ENCODE measurements around the gene EXOC6B.

EXOC6B gene

GRCh38 chr2:72722492-72723070 is 103.3 kb downstream of the EXOC6B start:
- WGBS, 2 donors (ENCODE audit: extremely low coverage in 2 of 2, insufficient read length in 2 of 2, insufficient replicate concordance in 1 of 2) = no CpG with 5 or more reads among the region's 3 CpGs
- Histone ChIP-seq H4K91ac (ENCODE audit: low read depth, low read length, poor library complexity) (no peak overlapping the region), H3K27me3 (ENCODE audit: control insufficient read depth in 3 of 3, insufficient read depth in 3 of 3, low read depth in 1 of 3, low read length in 3 of 3) (no peaks in the 10 kb centered on the region), H3K18ac (ENCODE audit: low read length) (no peak overlapping the region), H3K4me2 (ENCODE audit: insufficient read depth, low read length, poor library complexity, severe bottlenecking) (no peak overlapping the region), H4K8ac (ENCODE audit: low read depth, low read length) (no peak overlapping the region), H2AFZ (ENCODE audit: low read length) (no peak overlapping the region), H2AK5ac (ENCODE audit: low read depth, low read length) (no peak overlapping the region), H2BK5ac (ENCODE audit: low read length) (no peak overlapping the region), H3K23ac (ENCODE audit: low read depth, low read length, poor library complexity) (no peak overlapping the region), H3K4me3 (ENCODE audit: low read length in 2 of 2) (no peak overlapping the region), H2BK15ac (ENCODE audit: low read length) (no peak overlapping the region), H2BK120ac (ENCODE audit: low read depth, low read length) (no peak overlapping the region), H2BK12ac (ENCODE audit: low read length) (no peak overlapping the region), H3K4ac (ENCODE audit: low read length) (no peak overlapping the region), H3K9me3 (replicated peaks in 1 of 2; ENCODE audit: control insufficient read depth in 2 of 2, insufficient read depth in 1 of 2, low read depth in 1 of 2, low read length in 2 of 2) (no peaks in the 10 kb centered on the region), H3K36me3 (replicated peaks in 1 of 2; ENCODE audit: control insufficient read depth in 2 of 2, insufficient read depth in 2 of 2, low read length in 2 of 2) (peaks cover 0 to 6% of the 10 kb centered on the region in 2 donors), H3K79me1 (ENCODE audit: low read depth, low read length) (no peaks in the 10 kb centered on the region), H3K4me1 (ENCODE audit: control insufficient read depth in 2 of 2, insufficient read depth in 1 of 2, low read depth in 1 of 2, low read length in 2 of 2) (peaks cover 2 to 3% of the 10 kb centered on the region in 2 donors), H3K27ac (replicated peaks; ENCODE audit: low read length) (no peak overlapping the region), H3K9ac (ENCODE audit: low read depth, low read length, poor library complexity) (no peak overlapping the region), H3K14ac (ENCODE audit: low read length) (no peak overlapping the region)
- DNase-seq (ENCODE audit: low spot score) = no peak

DNA sequence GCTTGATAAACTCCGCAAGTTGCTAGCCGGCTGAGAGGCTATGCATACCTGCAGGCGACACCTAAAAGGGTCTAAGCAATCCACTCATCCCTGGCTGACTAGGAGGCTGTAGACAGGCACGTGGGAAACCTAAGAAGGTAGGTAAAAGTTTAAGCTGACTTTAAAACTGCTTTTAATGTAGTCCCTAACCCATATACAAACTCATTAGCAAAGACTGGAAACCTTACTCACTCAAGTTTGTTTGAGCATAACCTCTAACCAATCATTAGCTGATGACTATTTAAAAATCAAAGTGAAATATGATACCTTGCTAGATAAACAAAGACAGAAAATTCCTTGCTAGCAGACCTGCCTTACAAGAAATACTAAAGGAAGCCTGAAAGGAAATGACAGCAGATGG is 106.4 kb downstream of the EXOC6B start:
- Histone ChIP-seq H2BK5ac (ENCODE audit: low read length) (no peak overlapping the region), H3K4me3 (ENCODE audit: low read length in 2 of 2) (no peak overlapping the region), H3K4me2 (ENCODE audit: insufficient read depth, low read length, poor library complexity, severe bottlenecking) (no peak overlapping the region), H4K8ac (ENCODE audit: low read depth, low read length) (no peak overlapping the region), H2BK15ac (ENCODE audit: low read length) (no peak overlapping the region), H3K14ac (ENCODE audit: low read length) (no peak overlapping the region), H3K9ac (ENCODE audit: low read depth, low read length, poor library complexity) (no peak overlapping the region), H2AFZ (ENCODE audit: low read length) (no peak overlapping the region), H3K18ac (ENCODE audit: low read length) (no peak overlapping the region), H2BK12ac (ENCODE audit: low read length) (no peak overlapping the region), H3K27ac (replicated peaks; ENCODE audit: low read length) (no peak overlapping the region), H3K9me3 (replicated peaks in 1 of 2; ENCODE audit: control insufficient read depth in 2 of 2, insufficient read depth in 1 of 2, low read depth in 1 of 2, low read length in 2 of 2) (no peaks in the 10 kb centered on the region), H2AK5ac (ENCODE audit: low read depth, low read length) (no peak overlapping the region), H3K36me3 (replicated peaks in 1 of 2; ENCODE audit: control insufficient read depth in 2 of 2, insufficient read depth in 2 of 2, low read length in 2 of 2) (peaks cover 0 to 7% of the 10 kb centered on the region in 2 donors), H3K79me1 (ENCODE audit: low read depth, low read length) (no peaks in the 10 kb centered on the region), H3K4me1 (ENCODE audit: control insufficient read depth in 2 of 2, insufficient read depth in 1 of 2, low read depth in 1 of 2, low read length in 2 of 2) (peaks cover 2 to 3% of the 10 kb centered on the region in 2 donors), H3K27me3 (ENCODE audit: control insufficient read depth in 3 of 3, insufficient read depth in 3 of 3, low read depth in 1 of 3, low read length in 3 of 3) (no peaks in the 10 kb centered on the region), H3K4ac (ENCODE audit: low read length) (no peak overlapping the region), H4K91ac (ENCODE audit: low read depth, low read length, poor library complexity) (no peak overlapping the region), H2BK120ac (ENCODE audit: low read depth, low read length) (no peak overlapping the region), H3K23ac (ENCODE audit: low read depth, low read length, poor library complexity) (no peak overlapping the region)
- WGBS, 2 donors (ENCODE audit: extremely low coverage in 2 of 2, insufficient read length in 2 of 2, insufficient replicate concordance in 1 of 2) = no CpG with 5 or more reads among the region's 4 CpGs
- peak; percentile 12 for DNase-seq (ENCODE audit: low spot score)

DNA sequence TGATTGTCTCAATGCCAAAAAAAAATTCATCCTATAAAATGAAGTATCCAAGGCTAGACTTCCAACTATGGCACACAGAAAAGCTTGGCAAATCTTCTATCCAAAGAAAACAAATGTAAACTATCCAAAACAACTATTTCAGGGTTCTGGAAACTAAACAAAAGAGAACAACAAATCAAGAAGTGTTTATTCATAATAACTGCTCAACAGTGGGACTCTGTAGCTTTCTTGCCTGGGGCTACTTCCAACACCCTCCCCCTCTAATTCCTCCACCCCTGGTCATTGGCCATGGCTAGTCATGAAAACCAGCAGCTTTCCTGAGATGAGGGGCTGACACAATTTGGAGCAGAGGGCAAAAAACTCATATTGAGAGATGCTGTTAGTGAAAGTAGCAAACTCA is 107.0 kb downstream of the EXOC6B start:
- DNase-seq (ENCODE audit: low spot score) = no peak
- H3K4me2 ChIP-seq (ENCODE audit: insufficient read depth, low read length, poor library complexity, severe bottlenecking) = no peak overlapping the region
- no peak overlapping the region for H3K9ac ChIP-seq (ENCODE audit: low read depth, low read length, poor library complexity)
- H2BK5ac ChIP-seq (ENCODE audit: low read length) = no peak overlapping the region
- H3K36me3 ChIP-seq (replicated peaks in 1 of 2; ENCODE audit: control insufficient read depth in 2 of 2, insufficient read depth in 2 of 2, low read length in 2 of 2) = peaks cover 0 to 7% of the 10 kb centered on the region in 2 donors
- H2AFZ ChIP-seq (ENCODE audit: low read length) = no peak overlapping the region
- no peaks in the 10 kb centered on the region for H3K9me3 ChIP-seq (replicated peaks in 1 of 2; ENCODE audit: control insufficient read depth in 2 of 2, insufficient read depth in 1 of 2, low read depth in 1 of 2, low read length in 2 of 2)
- no peak overlapping the region for H3K18ac ChIP-seq (ENCODE audit: low read length)
- H3K27ac ChIP-seq (replicated peaks; ENCODE audit: low read length) = no peak overlapping the region
- H4K8ac ChIP-seq (ENCODE audit: low read depth, low read length) = no peak overlapping the region
- no peak overlapping the region for H2BK15ac ChIP-seq (ENCODE audit: low read length)
- H3K14ac ChIP-seq (ENCODE audit: low read length) = no peak overlapping the region
- H3K4ac ChIP-seq (ENCODE audit: low read length) = no peak overlapping the region
- no peak overlapping the region for H3K4me3 ChIP-seq (ENCODE audit: low read length in 2 of 2)
- no peak overlapping the region for H3K23ac ChIP-seq (ENCODE audit: low read depth, low read length, poor library complexity)
- no peak overlapping the region for H2BK120ac ChIP-seq (ENCODE audit: low read depth, low read length)
- no peak overlapping the region for H2AK5ac ChIP-seq (ENCODE audit: low read depth, low read length)
- H2BK12ac ChIP-seq (ENCODE audit: low read length) = no peak overlapping the region
- H3K4me1 ChIP-seq (ENCODE audit: control insufficient read depth in 2 of 2, insufficient read depth in 1 of 2, low read depth in 1 of 2, low read length in 2 of 2) = peaks cover 2% of the 10 kb centered on the region in 2 donors
- no peak overlapping the region for H4K91ac ChIP-seq (ENCODE audit: low read depth, low read length, poor library complexity)
- no peaks in the 10 kb centered on the region for H3K27me3 ChIP-seq (ENCODE audit: control insufficient read depth in 3 of 3, insufficient read depth in 3 of 3, low read depth in 1 of 3, low read length in 3 of 3)
- no peaks in the 10 kb centered on the region for H3K79me1 ChIP-seq (ENCODE audit: low read depth, low read length)

- H3K9ac ChIP-seq (ENCODE audit: low read depth, low read length, poor library complexity) = no peak overlapping the region
- H3K18ac ChIP-seq (ENCODE audit: low read length) = no peak overlapping the region
- peaks cover 2% of the 10 kb centered on the region in 2 donors for H3K4me1 ChIP-seq (ENCODE audit: control insufficient read depth in 2 of 2, insufficient read depth in 1 of 2, low read depth in 1 of 2, low read length in 2 of 2)
- no peak for DNase-seq (ENCODE audit: low spot score)
- H3K79me1 ChIP-seq (ENCODE audit: low read depth, low read length) = no peaks in the 10 kb centered on the region
- no peak overlapping the region for H2BK120ac ChIP-seq (ENCODE audit: low read depth, low read length)
- H3K27me3 ChIP-seq (ENCODE audit: control insufficient read depth in 3 of 3, insufficient read depth in 3 of 3, low read depth in 1 of 3, low read length in 3 of 3) = no peaks in the 10 kb centered on the region
- no peak overlapping the region for H2BK5ac ChIP-seq (ENCODE audit: low read length)
- H3K27ac ChIP-seq (replicated peaks; ENCODE audit: low read length) = no peak overlapping the region
- no peak overlapping the region for H4K91ac ChIP-seq (ENCODE audit: low read depth, low read length, poor library complexity)
- H3K4me3 ChIP-seq (ENCODE audit: low read length in 2 of 2) = no peak overlapping the region
- H2BK15ac ChIP-seq (ENCODE audit: low read length) = no peak overlapping the region
- H3K14ac ChIP-seq (ENCODE audit: low read length) = no peak overlapping the region
- no peak overlapping the region for H2BK12ac ChIP-seq (ENCODE audit: low read length)
- H3K4me2 ChIP-seq (ENCODE audit: insufficient read depth, low read length, poor library complexity, severe bottlenecking) = no peak overlapping the region
- no peak overlapping the region for H4K8ac ChIP-seq (ENCODE audit: low read depth, low read length)
- H2AFZ ChIP-seq (ENCODE audit: low read length) = no peak overlapping the region
- H3K9me3 ChIP-seq (replicated peaks in 1 of 2; ENCODE audit: control insufficient read depth in 2 of 2, insufficient read depth in 1 of 2, low read depth in 1 of 2, low read length in 2 of 2) = no peaks in the 10 kb centered on the region
- peaks cover 3 to 11% of the 10 kb centered on the region in 2 donors for H3K36me3 ChIP-seq (replicated peaks in 1 of 2; ENCODE audit: control insufficient read depth in 2 of 2, insufficient read depth in 2 of 2, low read length in 2 of 2)
- no peak overlapping the region for H3K4ac ChIP-seq (ENCODE audit: low read length)
- no peak overlapping the region for H2AK5ac ChIP-seq (ENCODE audit: low read depth, low read length)
- no CpG with 5 or more reads among the region's 2 CpGs for WGBS, 2 donors (ENCODE audit: extremely low coverage in 2 of 2, insufficient read length in 2 of 2, insufficient replicate concordance in 1 of 2)
- H3K23ac ChIP-seq (ENCODE audit: low read depth, low read length, poor library complexity) = no peak overlapping the region
These were observed 109.2 kb downstream of the EXOC6B start for GRCh38 chr2:72716601-72717000.

Measured in neuronal stem cell (in vitro differentiated cells).